Gastroesophageal sphincter (tissue), 4 donors: ENCODE measurements around the gene GLI3. TPM values are rescaled to one million over a fixed set of nuclear protein-coding genes. Genes with fewer than 3 reads are reported as not detected.

Experiments
- ATAC-seq: fragments of 150-250 bp; one replicate; pipeline ENCODE4 v1.9.1; 2016; ENCODE audit warnings: mild to moderate bottlenecking, moderate library complexity
- H3K27ac ChIP-seq, 4 donors: fragments of 200-600 bp; sonication (generic) in 3 of 4; 1 replicate in 3 of 4; 2 replicates in 1 of 4; pipeline ENCODE4 v1.5.1; 2016 to 2019
- H3K27me3 ChIP-seq: fragments of 200-600 bp; sonication (generic); one replicate; pipeline ENCODE4 v1.5.1; 2019
- H3K36me3 ChIP-seq, 2 donors: fragments of 200-600 bp; sonication (generic); one replicate each; pipeline ENCODE4 v1.5.1; 2019; ENCODE audit warnings: control low read depth in 1 of 2
- H3K4me1 ChIP-seq, 3 donors: fragments of 200-600 bp; sonication (generic); 1 replicate in 2 of 3; 2 replicates in 1 of 3; pipeline ENCODE4 v1.5.1; 2016 to 2019; ENCODE audit warnings: control low read depth in 2 of 3
- H3K4me3 ChIP-seq, 2 donors: fragments of 200-600 bp; sonication (generic); one replicate each; pipeline ENCODE4 v1.5.1; 2019; ENCODE audit warnings: mild to moderate bottlenecking in 1 of 2, moderate library complexity in 1 of 2
- H3K9me3 ChIP-seq, 3 donors: fragments of 200-600 bp; sonication (generic); one replicate each; pipeline ENCODE4 v1.5.1; 2017 to 2019; ENCODE audit warnings: control low read depth in 2 of 3
- CTCF ChIP-seq, 4 experiments: fragments of 200-600 bp in 2 of 4; fragments of 450-650 bp in 2 of 4; sonication (generic) in 1 of 4; IDR thresholded peaks; one replicate each; pipeline ENCODE4 v1.5.1; 2017 to 2019; ENCODE audit warnings: antibody characterized with exemption in 4 of 4, mild to moderate bottlenecking in 2 of 4, moderate library complexity in 2 of 4
- EP300 ChIP-seq: sonication (generic); formaldehyde crosslinking; IDR thresholded peaks from one replicate; pipeline ENCODE4 v1.6.1; 2017; ENCODE audit warnings: antibody characterized with exemption, mild to moderate bottlenecking
- POLR2A ChIP-seq, 2 donors: fragments of 450-650 bp; IDR thresholded peaks; one replicate each; pipeline ENCODE4 v1.6.1; 2017; ENCODE audit warnings: antibody characterized with exemption in 2 of 2, mild to moderate bottlenecking in 2 of 2, moderate library complexity in 1 of 2
- POLR2AphosphoS5 ChIP-seq: sonication (generic); formaldehyde crosslinking; IDR thresholded peaks from one replicate; pipeline ENCODE4 v1.6.1; 2017; ENCODE audit warnings: antibody characterized with exemption
- WGBS, 2 donors: methylation state at CpG; one replicate each; pipeline ENCODE4 v1.1.5; 2018; ENCODE audit warnings: low coverage in 1 of 2; 5-methylcytosine and 5-hydroxymethylcytosine counted together
- total RNA-seq, 4 donors: library from RNA; depleted of rRNA; stranded (reverse); fragments of >200 nt; gene quantifications; one replicate each; pipeline ENCODE4 v1.1.0, GENCODE V29; 2016

Gene GLI3
- total RNA-seq, 4 donors from 2014 or later, result 7.3 to 18.2 (median 12.6) TPM

GRCh38 chr7:42272793-42273665 lies 36.0 kb upstream of the GLI3 start:
- TF ChIP-seq CTCF (IDR thresholded peaks at IDR 0.05), result peak in 1 of 4 experiments; percentile 42
- TF ChIP-seq POLR2AphosphoS5, result no peak

GRCh38 chr7:42269161-42269560 lies 32.2 kb upstream of the GLI3 start:
- H3K27ac ChIP-seq, result no peak overlapping the region
- no peak for TF ChIP-seq POLR2AphosphoS5
- no peak for TF ChIP-seq CTCF (IDR thresholded peaks at IDR 0.05)
- no peak for TF ChIP-seq POLR2A (IDR thresholded peaks at IDR 0.05)
- TF ChIP-seq EP300, result no peak
- H3K27me3 ChIP-seq, result no peaks in the 10 kb centered on the region
- H3K4me1 ChIP-seq, result no peaks in the 10 kb centered on the region
- H3K4me3 ChIP-seq, result no peak overlapping the region
- H3K36me3 ChIP-seq, result no peaks in the 10 kb centered on the region
- WGBS, 2 donors, result 64 to 70% methylated on average over 4 of the region's 4 CpGs
- H3K9me3 ChIP-seq, result no peaks in the 10 kb centered on the region
- no peak for ATAC-seq

More at GRCh38 chr7:42272793-42273665, 36.0 kb upstream of the GLI3 start:
- H3K4me1 ChIP-seq, result no peaks in the 10 kb centered on the region
- no peak for ATAC-seq
- WGBS, 2 donors, result 47% methylated on average over 2 of the region's 3 CpGs; no CpG with 5 or more reads in 1 of the 2 donors
- no peaks in the 10 kb centered on the region for H3K36me3 ChIP-seq
- H3K27ac ChIP-seq, result no peak overlapping the region
- H3K27me3 ChIP-seq, result no peaks in the 10 kb centered on the region
- no peak overlapping the region for H3K4me3 ChIP-seq
- no peaks in the 10 kb centered on the region for H3K9me3 ChIP-seq

- H3K27ac ChIP-seq, result no peak overlapping the region
- H3K36me3 ChIP-seq, result no peaks in the 10 kb centered on the region
- H3K4me1 ChIP-seq, result no peaks in the 10 kb centered on the region
- no peaks in the 10 kb centered on the region for H3K27me3 ChIP-seq
- TF ChIP-seq POLR2AphosphoS5 (no peak), CTCF (IDR thresholded peaks at IDR 0.05) (no peak), POLR2A (IDR thresholded peaks at IDR 0.05) (no peak), EP300 (no peak)
- H3K9me3 ChIP-seq, result no peaks in the 10 kb centered on the region
- no peak overlapping the region for H3K4me3 ChIP-seq
- no peak for ATAC-seq
- WGBS, 2 donors, result 83 to 96% methylated on average over 2 to 4 of the region's 4 CpGs
These were observed 27.7 kb upstream of the GLI3 start for GRCh38 chr7:42264702-42265101.

- no peak for ATAC-seq
- Histone ChIP-seq H3K9me3 (no peaks in the 10 kb centered on the region), H3K4me3 (no peak overlapping the region), H3K27me3 (no peaks in the 10 kb centered on the region), H3K27ac (no peak overlapping the region), H3K4me1 (no peaks in the 10 kb centered on the region), H3K36me3 (no peaks in the 10 kb centered on the region)
- WGBS, 2 donors, result 71% methylated on average over 3 of the region's 4 CpGs; no CpG with 5 or more reads in 1 of the 2 donors
- no peak for TF ChIP-seq POLR2AphosphoS5
- no peak for TF ChIP-seq CTCF (IDR thresholded peaks at IDR 0.05)
- no peak for TF ChIP-seq POLR2A (IDR thresholded peaks at IDR 0.05)
- no peak for TF ChIP-seq EP300
These were observed 27.0 kb upstream of the GLI3 start for GRCh38 chr7:42263971-42264370.

- no peaks in the 10 kb centered on the region for H3K4me1 ChIP-seq
- no peak overlapping the region for H3K4me3 ChIP-seq
- H3K27ac ChIP-seq, result no peak overlapping the region
- TF ChIP-seq EP300 (no peak), POLR2AphosphoS5 (peak; percentile 75)
- H3K9me3 ChIP-seq, result no peaks in the 10 kb centered on the region
- ATAC-seq, result peak; percentile 39
- H3K36me3 ChIP-seq, result no peaks in the 10 kb centered on the region
- H3K27me3 ChIP-seq, result no peaks in the 10 kb centered on the region
- 36 to 57% methylated on average over 6 to 7 of the region's 7 CpGs for WGBS, 2 donors
These were observed 26.0 kb upstream of the GLI3 start for GRCh38 chr7:42262964-42263363.
